ENCODE measurements around the gene TGIF2.

DNA sequence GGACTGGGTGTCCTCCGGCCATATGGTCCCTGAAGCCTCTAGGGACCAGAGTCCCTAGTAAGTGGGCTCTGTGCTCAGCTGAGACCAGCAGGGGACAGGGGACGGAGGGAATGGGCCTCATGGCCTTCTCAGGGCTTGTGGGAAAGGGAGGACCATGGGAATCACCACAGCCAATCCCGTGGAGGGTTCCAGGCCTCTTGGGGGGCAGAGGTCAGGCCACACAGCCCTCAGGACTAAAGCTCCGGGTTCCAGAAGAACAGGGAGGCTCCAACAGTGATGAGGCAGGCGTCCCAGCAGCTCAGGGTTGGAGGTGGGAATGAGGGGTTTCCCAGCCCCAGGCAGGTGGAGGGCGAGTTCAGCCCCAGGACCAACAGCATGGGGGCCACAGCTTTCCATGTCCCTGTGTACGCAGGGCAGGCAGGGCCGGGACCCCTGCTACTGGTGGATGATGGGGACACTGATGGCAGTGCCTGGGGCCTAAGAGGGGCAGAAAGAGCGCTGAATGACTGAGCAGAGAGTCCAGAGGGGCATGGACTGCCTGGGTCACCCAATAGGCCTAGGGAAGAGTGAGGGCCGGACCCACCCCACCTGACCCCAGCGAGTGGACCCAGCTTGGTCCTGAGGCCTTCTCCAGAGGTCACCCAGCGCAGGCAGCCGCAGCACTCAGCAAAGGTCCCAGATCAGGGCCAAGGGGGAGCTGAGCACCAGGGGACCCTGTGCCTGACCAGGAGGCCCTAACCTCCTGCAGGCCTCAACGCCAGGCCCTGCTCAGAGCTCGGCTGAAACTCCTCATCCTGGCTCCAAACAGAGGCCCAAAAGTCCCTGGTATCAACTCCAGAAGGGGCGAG, 23.2 kb upstream of the TGIF2 start:
- TF ChIP-seq, protein P1, sequence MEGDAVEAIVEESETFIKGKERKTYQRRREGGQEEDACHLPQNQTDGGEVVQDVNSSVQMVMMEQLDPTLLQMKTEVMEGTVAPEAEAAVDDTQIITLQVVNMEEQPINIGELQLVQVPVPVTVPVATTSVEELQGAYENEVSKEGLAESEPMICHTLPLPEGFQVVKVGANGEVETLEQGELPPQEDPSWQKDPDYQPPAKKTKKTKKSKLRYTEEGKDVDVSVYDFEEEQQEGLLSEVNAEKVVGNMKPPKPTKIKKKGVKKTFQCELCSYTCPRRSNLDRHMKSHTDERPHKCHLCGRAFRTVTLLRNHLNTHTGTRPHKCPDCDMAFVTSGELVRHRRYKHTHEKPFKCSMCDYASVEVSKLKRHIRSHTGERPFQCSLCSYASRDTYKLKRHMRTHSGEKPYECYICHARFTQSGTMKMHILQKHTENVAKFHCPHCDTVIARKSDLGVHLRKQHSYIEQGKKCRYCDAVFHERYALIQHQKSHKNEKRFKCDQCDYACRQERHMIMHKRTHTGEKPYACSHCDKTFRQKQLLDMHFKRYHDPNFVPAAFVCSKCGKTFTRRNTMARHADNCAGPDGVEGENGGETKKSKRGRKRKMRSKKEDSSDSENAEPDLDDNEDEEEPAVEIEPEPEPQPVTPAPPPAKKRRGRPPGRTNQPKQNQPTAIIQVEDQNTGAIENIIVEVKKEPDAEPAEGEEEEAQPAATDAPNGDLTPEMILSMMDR (IDR thresholded peaks at IDR 0.05): no peak
- TF ChIP-seq POLR2A (IDR thresholded peaks at IDR 0.05): no peak

Measured in heart left ventricle (tissue), 13 donors.